PC-3 (cell line): Measurements from ENCODE around the gene VWA3B.

ENCODE experiments used
- CTCF ChIP-seq: fragments of 300-600 bp; sonication (generic); conservative IDR thresholded peaks from 2 replicates; pipeline ENCODE4 v1.5.1; 2017; ENCODE audit warnings: antibody characterized with exemption, low read depth, mild to moderate bottlenecking, low read length
- EZH2 ChIP-seq: fragments of 300-600 bp; sonication (generic); IDR thresholded peaks from one replicate; pipeline ENCODE4 v1.6.1; 2017; ENCODE audit warnings: antibody characterized with exemption, mild to moderate bottlenecking, low read length; ENCODE audit not compliant: unreplicated experiment

- TF ChIP-seq CTCF (no peak), EZH2 (no peak)
Observed at GRCh38 chr2:98355881-98356280, 268.9 kb downstream of the VWA3B start.
